ENCODE measurements around the gene MT1B. TPM values are rescaled to one million over a fixed set of nuclear protein-coding genes. Genes with fewer than 3 reads are reported as not detected.

The MT1B gene
- total RNA-seq (2021; ENCODE audit: unreplicated experiment) (not detected), Bru-seq, nascent RNA (not detected), BruChase-seq, experiment 1, labeled RNA remaining after a 6-hour chase (not detected), BruChase-seq, experiment 2, labeled RNA remaining after a 2-hour chase (not detected)
- polyA plus RNA-seq (2012) = 0.26 TPM in 1 of 2 replicates, not detected in the other
- long read RNA-seq = 0 reads

DNA sequence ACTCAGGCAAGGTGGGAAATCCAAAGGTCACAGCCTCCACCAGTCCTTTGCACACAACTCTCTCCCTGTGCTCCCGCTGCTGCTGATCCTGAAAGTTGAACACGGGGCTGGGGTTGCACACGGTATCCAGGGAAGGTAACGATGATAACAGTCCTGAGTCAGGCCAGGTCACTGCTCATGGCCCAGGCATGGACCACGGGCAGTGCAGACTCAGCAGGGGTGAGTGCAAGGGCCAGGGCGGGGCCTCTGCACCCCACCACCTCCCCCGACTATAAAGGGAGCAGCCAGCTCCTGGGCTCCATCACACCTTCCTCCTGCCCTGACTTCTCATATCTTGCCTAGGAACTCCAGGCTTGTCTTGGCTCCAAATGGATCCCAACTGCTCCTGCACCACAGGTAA, at the start of gene MT1B:
Gene MT1B (plus strand): TSS at position 301 of the 400 bp plus-strand sequence. CDS start 68 bp downstream, at position 369.
- POLR2A ChIA-PET = interaction anchor here (1.8 kb wide), 1 partner anchor 8 kb away, joined by 6 read pairs; no protein-coding TSS in a partner anchor
- ATAC-seq = no peak
- H3K9me3 ChIP-seq (ENCODE audit: control insufficient read depth in 1 of 2, insufficient read depth in 1 of 2, low read depth in 1 of 2, low read length in 2 of 2) = no peaks in the 10 kb centered on the region
- H3K4me3 ChIP-seq (replicated peaks in 1 of 2; ENCODE audit: low read depth in 1 of 2, low read length in 2 of 2) = no peak within 1 kb of the TSS
- H3K36me3 ChIP-seq (ENCODE audit: control insufficient read depth in 1 of 2, insufficient read depth in 2 of 2, low read length in 2 of 2) = no peaks in the 10 kb centered on the region
- no peak within 1 kb of the TSS for H3K27ac ChIP-seq (ENCODE audit: low read depth, low read length)
- no peaks in the 10 kb centered on the region for H3K27me3 ChIP-seq (ENCODE audit: insufficient read depth, low read length)
- H3K9me2 ChIP-seq (ENCODE audit: insufficient read depth) = no peaks in the 10 kb centered on the region
- H3K9ac ChIP-seq (ENCODE audit: low read length) = no peak within 1 kb of the TSS
- intact Hi-C loops (cut with micrococcal nuclease) = no loop called here
- no peak within 1 kb of the TSS for H3K4me2 ChIP-seq (ENCODE audit: low read length)
- no peak within 1 kb of the TSS for H2AFZ ChIP-seq (ENCODE audit: low read depth, low read length, poor library complexity, severe bottlenecking)
- RAD21 ChIA-PET (ENCODE audit: low non-redundant PET in 1 of 2, low total read pairs in 2 of 2, uncharacterized antibody in 2 of 2, unreplicated experiment in 2 of 2) = no interaction called here
- no peak for DNase-seq (ENCODE audit: low read depth, low spot score)
- H4K20me1 ChIP-seq (ENCODE audit: insufficient read depth) = no peaks in the 10 kb centered on the region
- CTCF ChIA-PET = no interaction called here
- peaks cover 18 to 32% of the 10 kb centered on the region in 2 experiments for H3K4me1 ChIP-seq (ENCODE audit: control insufficient read depth in 1 of 2, insufficient read depth in 2 of 2, low read length in 2 of 2)
- no peaks in the 10 kb centered on the region for H3K79me2 ChIP-seq (ENCODE audit: insufficient read depth, low read length)
- TF ChIP-seq SIN3A (IDR thresholded peaks at IDR 0.05; ENCODE audit: low read depth) (no peak), CEBPB (IDR thresholded peaks at IDR 0.05; ENCODE audit: low read depth) (no peak)
- BruUV-seq (replicated peaks) = no TSS peak

- ChIA-PET POLR2A (interaction anchor here (0.6 to 16.1 kb wide), 5 partner anchors 21 to 304 kb away, joined by 3 to 344 read pairs (median 4); partner anchors contain the start of gene MT1E), RAD21 (ENCODE audit: low non-redundant PET in 1 of 2, low total read pairs in 2 of 2, uncharacterized antibody in 2 of 2, unreplicated experiment in 2 of 2) (interaction anchor here (1.0 to 1.8 kb wide), 3 partner anchors 22 to 98 kb away, joined by 5 to 13 read pairs (median 9); partner anchors contain the start of gene MT1E (in 1 of the 2)), CTCF (interaction anchor here (0.6 to 5.3 kb wide), 9 partner anchors 9 to 186 kb away, joined by 3 to 65 read pairs (median 3); no protein-coding TSS in a partner anchor)
- H3K4me3 ChIP-seq (replicated peaks in 1 of 2; ENCODE audit: low read depth in 1 of 2, low read length in 2 of 2) = no peak overlapping the region
- peaks cover 2% of the 10 kb centered on the region; the same call in 1 of the 2 replicates for H3K79me2 ChIP-seq (ENCODE audit: insufficient read depth, low read length)
- H3K9ac ChIP-seq (ENCODE audit: low read length) = no peak overlapping the region
- H2AFZ ChIP-seq (ENCODE audit: low read depth, low read length, poor library complexity, severe bottlenecking) = peak overlapping the region; percentile 56
- no TSS peak for BruUV-seq (replicated peaks)
- ATAC-seq (peak; percentile 36), DNase-seq (ENCODE audit: low read depth, low spot score) (peak; percentile 56)
- intact Hi-C loops (cut with micrococcal nuclease) = loop anchor here (1.0 kb wide), 1 partner anchor 99 kb away; no protein-coding TSS in a partner anchor
- H3K9me2 ChIP-seq (ENCODE audit: insufficient read depth) = no peaks in the 10 kb centered on the region
- TF ChIP-seq POLR2AphosphoS5 (IDR thresholded peaks at IDR 0.05; ENCODE audit: low read depth, low read length) (no peak), POLR2A (IDR thresholded peaks at IDR 0.05; ENCODE audit: borderline replicate concordance, extremely low read depth, insufficient read depth, insufficient read length) (no peak), CTCF (IDR thresholded peaks at IDR 0.05 in 2 of 3, conservative IDR thresholded peaks at IDR 0.05 in 1 of 3; ENCODE audit: borderline replicate concordance in 1 of 3, insufficient read depth in 1 of 3, low read depth in 2 of 3, low read length in 2 of 3) (peak in 2 of 3 experiments; percentile 53 to 55; a peak in 4 of 6 replicates)
- TF ChIP-seq, protein P1, sequence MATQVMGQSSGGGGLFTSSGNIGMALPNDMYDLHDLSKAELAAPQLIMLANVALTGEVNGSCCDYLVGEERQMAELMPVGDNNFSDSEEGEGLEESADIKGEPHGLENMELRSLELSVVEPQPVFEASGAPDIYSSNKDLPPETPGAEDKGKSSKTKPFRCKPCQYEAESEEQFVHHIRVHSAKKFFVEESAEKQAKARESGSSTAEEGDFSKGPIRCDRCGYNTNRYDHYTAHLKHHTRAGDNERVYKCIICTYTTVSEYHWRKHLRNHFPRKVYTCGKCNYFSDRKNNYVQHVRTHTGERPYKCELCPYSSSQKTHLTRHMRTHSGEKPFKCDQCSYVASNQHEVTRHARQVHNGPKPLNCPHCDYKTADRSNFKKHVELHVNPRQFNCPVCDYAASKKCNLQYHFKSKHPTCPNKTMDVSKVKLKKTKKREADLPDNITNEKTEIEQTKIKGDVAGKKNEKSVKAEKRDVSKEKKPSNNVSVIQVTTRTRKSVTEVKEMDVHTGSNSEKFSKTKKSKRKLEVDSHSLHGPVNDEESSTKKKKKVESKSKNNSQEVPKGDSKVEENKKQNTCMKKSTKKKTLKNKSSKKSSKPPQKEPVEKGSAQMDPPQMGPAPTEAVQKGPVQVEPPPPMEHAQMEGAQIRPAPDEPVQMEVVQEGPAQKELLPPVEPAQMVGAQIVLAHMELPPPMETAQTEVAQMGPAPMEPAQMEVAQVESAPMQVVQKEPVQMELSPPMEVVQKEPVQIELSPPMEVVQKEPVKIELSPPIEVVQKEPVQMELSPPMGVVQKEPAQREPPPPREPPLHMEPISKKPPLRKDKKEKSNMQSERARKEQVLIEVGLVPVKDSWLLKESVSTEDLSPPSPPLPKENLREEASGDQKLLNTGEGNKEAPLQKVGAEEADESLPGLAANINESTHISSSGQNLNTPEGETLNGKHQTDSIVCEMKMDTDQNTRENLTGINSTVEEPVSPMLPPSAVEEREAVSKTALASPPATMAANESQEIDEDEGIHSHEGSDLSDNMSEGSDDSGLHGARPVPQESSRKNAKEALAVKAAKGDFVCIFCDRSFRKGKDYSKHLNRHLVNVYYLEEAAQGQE (IDR thresholded peaks at IDR 0.05; ENCODE audit: low read depth) = no peak
- peaks cover 33 to 53% of the 10 kb centered on the region in 2 experiments for H3K4me1 ChIP-seq (ENCODE audit: control insufficient read depth in 1 of 2, insufficient read depth in 2 of 2, low read length in 2 of 2)
- no peak overlapping the region for H3K27ac ChIP-seq (ENCODE audit: low read depth, low read length)
- no peaks in the 10 kb centered on the region for H3K9me3 ChIP-seq (ENCODE audit: control insufficient read depth in 1 of 2, insufficient read depth in 1 of 2, low read depth in 1 of 2, low read length in 2 of 2)
- no peaks in the 10 kb centered on the region for H4K20me1 ChIP-seq (ENCODE audit: insufficient read depth)
- no peak overlapping the region for H3K4me2 ChIP-seq (ENCODE audit: low read length)
- H3K36me3 ChIP-seq (ENCODE audit: control insufficient read depth in 1 of 2, insufficient read depth in 2 of 2, low read length in 2 of 2) = no peaks in the 10 kb centered on the region
- H3K27me3 ChIP-seq (ENCODE audit: insufficient read depth, low read length) = no peaks in the 10 kb centered on the region
These were observed 48.1 kb upstream of the MT1B start for GRCh38 chr16:56603589-56603988.
